ENCODE results near the gene UVRAG.

DNA sequence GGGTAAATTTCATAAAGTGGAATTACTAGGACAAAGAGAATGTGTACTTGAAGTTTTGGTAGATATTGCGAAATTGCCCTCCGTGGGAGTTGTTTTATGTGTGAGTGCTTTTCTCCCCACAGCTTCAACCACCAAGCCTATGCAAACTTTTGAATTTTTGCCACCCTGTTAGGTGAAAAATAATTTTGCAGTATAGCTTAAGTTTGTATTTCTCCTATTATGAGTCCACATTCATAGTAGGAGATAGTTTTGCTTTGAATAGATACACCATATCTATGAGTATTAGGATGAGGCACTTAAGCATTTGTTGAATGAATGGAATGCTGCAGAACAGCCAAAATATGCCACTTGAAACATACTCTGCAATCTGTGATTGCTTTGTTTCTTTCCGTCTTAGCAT lies 43.6 kb downstream of the UVRAG start:
- TF ChIP-seq CTCF (IDR thresholded peaks at IDR 0.05; ENCODE audit: low read depth, low read length): no peak
- TF ChIP-seq EZH2phosphoT487 (IDR thresholded peaks at IDR 0.05; ENCODE audit: low read depth): no peak

Data from OCI-LY3 (cell line).